GM12864 (cell line): ENCODE results near the gene POLR2F.

Experiments
- DNase-seq: peaks from one replicate; pipeline ENCODE4 v3.0.0-alpha.2; 2011; ENCODE audit warnings: low read depth
- H3K4me3 ChIP-seq: 2 replicates; pipeline ENCODE4 v1.5.1; 2011; ENCODE audit warnings: mild to moderate bottlenecking, low read depth, low read length, control low read depth
- CTCF ChIP-seq: IDR thresholded peaks from 2 replicates; pipeline ENCODE4 v1.5.1; 2011; ENCODE audit warnings: low read depth, mild to moderate bottlenecking, moderate library complexity, low read length, control low read depth, inconsistent platforms; ENCODE audit errors: missing control alignments

POLR2F gene

DNA sequence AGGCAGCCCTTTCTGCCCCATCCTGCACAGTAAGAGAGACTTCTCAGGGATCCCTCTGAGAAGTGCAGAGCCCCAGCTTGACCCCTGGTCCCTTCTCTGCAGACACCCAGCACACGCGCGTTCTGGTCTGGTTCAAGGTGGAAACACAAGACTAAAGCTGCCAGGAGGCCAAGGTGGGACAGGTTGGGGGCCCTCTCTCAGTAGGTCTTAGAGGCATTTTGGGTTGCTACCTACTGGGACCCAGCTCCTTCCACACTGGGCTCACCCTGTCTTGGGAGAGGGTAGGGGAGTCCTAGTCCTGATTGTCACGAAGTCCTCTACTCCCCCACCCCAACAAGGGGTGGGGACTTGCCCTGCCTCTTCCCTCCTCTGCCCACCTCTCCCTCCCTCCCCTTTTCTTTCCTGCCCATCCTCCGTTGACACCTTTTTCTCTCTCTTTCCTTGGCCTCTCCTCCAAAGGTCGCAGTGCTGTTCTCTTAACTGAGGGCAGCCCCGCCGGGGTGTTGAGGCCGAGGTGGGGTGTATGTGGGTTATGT, 31.6 kb downstream of the POLR2F start:
- DNase-seq = no peak
- no peak overlapping the region for H3K4me3 ChIP-seq
- no peak for TF ChIP-seq CTCF

GRCh38 chr22:37985751-37986281, 32.3 kb downstream of the POLR2F start:
- no peak for DNase-seq
- no peak overlapping the region for H3K4me3 ChIP-seq
- TF ChIP-seq CTCF = no peak

GRCh38 chr22:37986371-37986770, 32.9 kb downstream of the POLR2F start:
- DNase-seq = no peak
- TF ChIP-seq CTCF = no peak
- H3K4me3 ChIP-seq = no peak overlapping the region

GRCh38 chr22:37989146-37990045, 35.9 kb downstream of the POLR2F start:
- TF ChIP-seq CTCF = no peak
- no peak overlapping the region for H3K4me3 ChIP-seq
- no peak for DNase-seq

DNA sequence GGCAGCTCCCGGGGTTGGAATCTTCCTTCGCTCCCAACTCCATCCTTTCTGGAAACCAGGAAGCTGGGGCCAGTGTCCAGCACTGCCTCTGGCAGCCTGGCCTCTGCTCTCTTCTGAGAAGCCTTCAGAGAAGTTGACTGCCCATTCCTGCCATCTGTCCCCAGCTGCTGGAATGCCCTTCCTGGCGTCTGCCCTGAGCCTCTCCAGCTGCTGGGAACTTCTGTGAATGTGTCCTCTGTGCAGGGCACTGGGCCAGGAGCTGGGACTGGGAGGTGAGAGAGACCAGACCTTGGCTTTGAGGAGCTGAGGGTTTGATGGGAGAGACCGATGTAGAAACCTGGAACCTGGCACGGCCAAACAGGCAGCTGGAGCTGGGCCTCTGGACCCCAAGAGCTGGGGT, 36.8 kb downstream of the POLR2F start:
- H3K4me3 ChIP-seq = no peak overlapping the region
- no peak for DNase-seq
- no peak for TF ChIP-seq CTCF

DNA sequence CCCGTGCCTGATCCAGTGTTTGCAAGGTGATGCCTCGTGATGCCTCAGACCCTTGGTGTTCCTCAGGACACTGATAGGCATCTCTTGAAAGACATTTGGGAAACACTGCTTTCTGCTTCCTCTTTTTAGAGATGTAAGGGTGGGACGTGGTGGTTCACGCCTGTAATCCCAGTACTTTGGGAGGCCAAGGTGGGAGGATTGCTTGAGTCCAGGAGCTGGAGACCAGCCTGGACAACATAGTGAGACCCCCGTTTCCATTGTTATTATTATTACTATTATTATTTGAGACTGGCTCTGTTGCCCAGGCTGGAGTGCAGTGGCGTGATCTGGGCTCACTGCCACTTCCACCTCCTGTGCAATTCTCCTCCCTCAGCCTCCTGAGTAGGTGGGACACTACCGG, 37.4 kb downstream of the POLR2F start:
- DNase-seq = no peak
- no peak for TF ChIP-seq CTCF
- H3K4me3 ChIP-seq = no peak overlapping the region
